ENCODE results near the gene RAC2.

RAC2 gene

DNA sequence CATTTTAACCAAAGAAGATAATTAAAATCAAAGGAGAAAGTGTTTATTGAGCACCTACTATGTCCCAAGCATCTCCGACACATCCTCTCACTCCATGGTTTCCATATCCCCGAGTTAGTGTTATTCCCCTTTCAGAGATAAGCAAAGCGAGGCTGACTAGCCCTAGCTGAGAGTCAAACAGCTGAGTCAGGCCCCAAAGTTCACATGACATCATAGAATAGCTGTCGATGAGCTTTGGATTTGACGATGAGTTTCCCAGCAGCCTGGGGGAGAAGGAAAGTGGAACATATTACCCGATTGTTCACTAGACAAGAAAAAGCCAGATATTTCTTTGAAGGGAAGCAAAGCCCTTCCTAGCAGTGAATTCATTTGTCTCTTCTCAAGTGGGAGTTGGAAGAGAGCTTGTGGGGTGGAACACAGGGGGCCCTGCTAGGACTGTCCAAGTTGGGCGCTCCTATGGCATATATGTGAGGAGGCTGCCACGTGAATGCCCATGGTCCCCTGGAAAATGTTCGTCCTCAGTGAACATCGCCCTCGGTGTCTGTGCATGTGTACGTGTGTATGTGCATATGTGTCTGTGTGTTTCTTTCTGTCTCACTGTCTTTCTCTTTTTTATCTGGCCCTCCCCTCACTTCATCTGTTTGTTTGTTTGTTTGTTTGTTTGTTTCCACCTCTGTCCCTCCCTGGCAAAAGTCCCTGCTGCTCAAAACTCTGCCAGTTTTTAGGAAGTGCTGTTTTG is 37.7 kb upstream of the RAC2 start:
- Histone ChIP-seq H3K4me3 (peak overlapping the region; percentile 59), H3K27ac (peak overlapping the region in 1 of 2 donors; percentile 56)
- DNase-seq (ENCODE audit: low spot score), result no peak
- TF ChIP-seq, protein P1, sequence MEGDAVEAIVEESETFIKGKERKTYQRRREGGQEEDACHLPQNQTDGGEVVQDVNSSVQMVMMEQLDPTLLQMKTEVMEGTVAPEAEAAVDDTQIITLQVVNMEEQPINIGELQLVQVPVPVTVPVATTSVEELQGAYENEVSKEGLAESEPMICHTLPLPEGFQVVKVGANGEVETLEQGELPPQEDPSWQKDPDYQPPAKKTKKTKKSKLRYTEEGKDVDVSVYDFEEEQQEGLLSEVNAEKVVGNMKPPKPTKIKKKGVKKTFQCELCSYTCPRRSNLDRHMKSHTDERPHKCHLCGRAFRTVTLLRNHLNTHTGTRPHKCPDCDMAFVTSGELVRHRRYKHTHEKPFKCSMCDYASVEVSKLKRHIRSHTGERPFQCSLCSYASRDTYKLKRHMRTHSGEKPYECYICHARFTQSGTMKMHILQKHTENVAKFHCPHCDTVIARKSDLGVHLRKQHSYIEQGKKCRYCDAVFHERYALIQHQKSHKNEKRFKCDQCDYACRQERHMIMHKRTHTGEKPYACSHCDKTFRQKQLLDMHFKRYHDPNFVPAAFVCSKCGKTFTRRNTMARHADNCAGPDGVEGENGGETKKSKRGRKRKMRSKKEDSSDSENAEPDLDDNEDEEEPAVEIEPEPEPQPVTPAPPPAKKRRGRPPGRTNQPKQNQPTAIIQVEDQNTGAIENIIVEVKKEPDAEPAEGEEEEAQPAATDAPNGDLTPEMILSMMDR (IDR thresholded peaks at IDR 0.05), result no peak

DNA sequence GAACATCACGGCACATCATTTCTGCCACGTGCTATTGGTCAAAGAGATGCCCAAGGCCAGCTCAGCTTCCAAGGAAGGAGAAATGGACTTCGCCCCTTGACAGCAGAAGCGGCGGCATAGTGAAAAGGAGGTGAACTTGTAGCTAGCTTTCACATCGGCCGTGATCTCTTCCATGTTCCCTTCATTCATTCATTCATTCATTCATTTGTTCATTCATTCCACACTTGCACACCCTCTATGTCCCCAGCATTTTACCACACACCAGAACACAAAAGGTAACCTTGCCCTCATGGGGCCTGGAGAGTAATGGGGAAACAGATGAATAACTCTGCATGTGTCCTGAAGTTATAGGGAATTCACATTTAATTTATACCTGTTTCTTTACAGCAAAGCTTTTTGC is 37.1 kb upstream of the RAC2 start:
- DNase-seq (ENCODE audit: low spot score), result no peak
- TF ChIP-seq, protein P1 (IDR thresholded peaks at IDR 0.05), result no peak
- no peak overlapping the region for H3K4me3 ChIP-seq
- no peak overlapping the region for H3K27ac ChIP-seq

DNA sequence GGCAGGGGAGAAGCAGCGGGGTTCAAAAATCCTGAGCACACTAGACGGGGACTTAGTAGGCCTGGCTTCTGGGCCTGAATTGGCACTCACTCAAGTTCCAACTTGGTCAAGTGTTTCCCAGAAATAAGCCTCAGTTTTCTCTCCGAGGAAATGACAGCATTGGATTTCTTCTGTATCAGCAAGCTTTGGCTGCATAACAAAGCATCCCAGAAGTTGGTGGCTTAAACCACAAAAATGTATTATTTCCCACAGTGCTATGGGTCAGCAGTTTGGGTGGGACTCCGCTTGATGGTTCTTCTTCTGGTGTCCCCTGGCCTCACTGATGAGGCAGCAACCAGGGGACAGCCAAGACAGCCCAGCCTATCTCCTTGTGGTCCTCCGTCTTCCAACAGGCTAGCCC is 36.6 kb upstream of the RAC2 start:
- TF ChIP-seq, protein P1 (IDR thresholded peaks at IDR 0.05), result no peak
- DNase-seq (ENCODE audit: low spot score), result no peak
- no peak overlapping the region for H3K27ac ChIP-seq
- no peak overlapping the region for H3K4me3 ChIP-seq

DNA sequence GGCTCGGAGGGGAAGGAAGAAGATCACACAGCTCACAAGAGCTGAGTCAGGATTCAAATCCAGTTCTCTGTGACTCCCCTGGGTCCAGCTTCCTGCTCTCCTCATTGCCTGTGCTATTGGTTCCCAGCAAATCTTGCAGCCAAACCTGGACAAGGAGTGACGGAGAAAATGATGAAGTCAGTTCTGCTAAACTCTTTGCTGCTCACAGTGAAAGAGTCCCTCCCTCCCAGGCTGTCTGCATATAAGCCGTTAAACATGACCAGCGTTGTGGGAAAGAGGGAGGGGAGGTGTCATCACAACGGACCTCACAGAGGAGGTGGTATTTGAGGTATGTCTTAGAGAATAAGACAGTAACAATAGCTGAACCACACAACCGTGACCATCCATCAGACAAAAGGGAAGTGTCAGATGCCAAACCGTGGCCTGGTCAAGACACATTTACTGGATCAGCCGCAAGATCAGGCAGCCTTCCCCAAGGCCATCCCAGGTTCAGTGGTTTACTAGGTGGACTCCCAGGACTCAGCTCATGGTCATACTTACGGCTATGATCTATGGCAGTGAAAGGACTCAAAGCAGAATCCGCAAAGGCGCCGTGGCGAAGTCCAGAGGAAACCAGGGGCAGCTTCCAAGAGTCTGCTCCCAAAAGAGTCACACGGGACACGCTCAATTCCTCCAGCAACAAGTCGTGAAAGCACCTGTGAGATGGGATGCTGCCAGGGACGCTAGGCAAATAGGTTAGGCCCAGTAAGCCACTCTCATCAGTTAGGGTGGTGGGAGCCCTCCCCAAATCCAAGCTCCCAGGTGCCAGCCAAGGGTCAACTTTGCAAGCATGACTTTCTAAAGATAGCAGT is 35.5 kb upstream of the RAC2 start:
- Histone ChIP-seq H3K4me3 (no peak overlapping the region), H3K27ac (no peak overlapping the region)
- no peak for DNase-seq (ENCODE audit: low spot score)
- TF ChIP-seq, protein P1 (IDR thresholded peaks at IDR 0.05), result no peak

DNA sequence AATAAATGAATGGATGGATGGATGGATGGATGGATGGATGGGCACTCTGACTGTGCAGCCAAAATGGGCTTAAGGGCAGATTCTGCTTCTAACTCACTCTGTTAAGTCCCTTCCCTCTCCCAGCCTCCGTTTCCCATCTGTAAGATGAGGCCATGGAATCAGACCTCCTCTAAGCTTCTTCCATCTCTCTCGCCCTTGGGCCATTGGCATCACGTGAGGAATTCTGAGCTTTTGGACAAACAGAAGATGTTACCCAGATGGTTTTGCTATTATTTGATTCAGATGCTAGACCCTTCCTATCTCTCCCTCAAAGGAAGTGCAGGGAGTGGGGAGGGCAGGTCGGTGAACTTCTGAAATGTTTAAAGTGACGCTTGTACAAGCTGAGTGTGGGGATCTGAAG is 34.2 kb upstream of the RAC2 start:
- Histone ChIP-seq H3K4me3 (no peak overlapping the region), H3K27ac (no peak overlapping the region)
- DNase-seq (ENCODE audit: low spot score), result no peak
- TF ChIP-seq, protein P1 (IDR thresholded peaks at IDR 0.05), result no peak

DNA sequence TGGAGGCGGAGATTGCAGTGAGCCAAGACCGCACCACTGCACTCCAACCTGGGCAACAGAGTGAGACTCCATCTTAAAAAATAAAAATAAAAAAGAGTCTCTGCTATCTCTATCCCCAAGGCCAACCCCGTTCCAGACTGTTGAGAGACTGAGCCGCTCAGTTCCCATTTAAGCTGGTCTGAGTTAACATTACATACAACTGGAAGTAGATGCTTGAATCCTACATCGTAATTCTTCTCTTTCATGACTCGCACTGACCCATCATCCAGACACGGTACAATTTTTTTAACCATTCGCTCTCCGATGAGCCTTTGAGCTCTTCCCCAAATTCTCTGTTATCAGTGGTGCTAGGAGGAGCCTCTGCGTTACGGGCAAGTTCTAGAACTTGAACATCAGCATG is 33.3 kb upstream of the RAC2 start:
- H3K4me3 ChIP-seq, result no peak overlapping the region
- TF ChIP-seq, protein P1 (IDR thresholded peaks at IDR 0.05), result no peak
- H3K27ac ChIP-seq, result no peak overlapping the region
- DNase-seq (ENCODE audit: low spot score), result no peak

Measured in coronary artery (tissue), 2 donors.